ENCODE measurements around the gene UBA52.
A peak's percentile ranks its signal among the peaks of the same experiment; 100 is the strongest.

DNA sequence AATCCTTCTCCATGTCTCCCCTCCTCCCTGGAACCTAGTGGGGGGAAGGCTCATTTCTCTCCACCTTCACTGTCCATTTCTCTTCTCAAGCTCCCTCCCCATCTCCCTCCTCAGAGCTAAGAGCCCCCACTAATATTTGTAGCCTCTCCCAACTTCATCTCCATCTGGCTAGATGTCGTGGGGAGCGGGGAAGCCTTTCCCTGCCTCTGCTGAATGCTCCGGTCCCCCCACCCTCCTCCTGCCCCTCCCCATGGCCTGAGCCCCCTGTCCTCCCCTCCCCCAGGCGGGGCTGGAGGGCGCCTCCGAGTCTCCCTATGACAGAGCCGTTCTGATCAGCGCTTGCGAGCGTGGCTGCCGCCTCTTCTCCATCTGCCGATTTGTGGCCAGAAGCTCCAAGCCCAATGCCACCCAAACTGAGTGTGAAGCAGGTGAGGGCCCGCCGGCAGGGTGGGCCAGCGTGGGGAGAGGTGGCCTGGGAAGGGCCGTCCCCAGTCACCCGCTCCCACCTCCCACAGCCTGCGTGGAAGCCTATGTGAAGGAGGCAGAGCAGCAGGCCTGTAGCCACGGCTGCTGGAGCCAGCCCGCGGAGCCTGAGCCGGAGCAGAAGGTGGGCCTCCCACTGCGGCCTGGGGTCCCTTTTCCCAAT is 42.1 kb downstream of the UBA52 start:
- peak; percentile 64 for TF ChIP-seq EZH2 (IDR thresholded peaks at IDR 0.05; ENCODE audit: low read depth, unreplicated experiment)
- TF ChIP-seq, protein P1, sequence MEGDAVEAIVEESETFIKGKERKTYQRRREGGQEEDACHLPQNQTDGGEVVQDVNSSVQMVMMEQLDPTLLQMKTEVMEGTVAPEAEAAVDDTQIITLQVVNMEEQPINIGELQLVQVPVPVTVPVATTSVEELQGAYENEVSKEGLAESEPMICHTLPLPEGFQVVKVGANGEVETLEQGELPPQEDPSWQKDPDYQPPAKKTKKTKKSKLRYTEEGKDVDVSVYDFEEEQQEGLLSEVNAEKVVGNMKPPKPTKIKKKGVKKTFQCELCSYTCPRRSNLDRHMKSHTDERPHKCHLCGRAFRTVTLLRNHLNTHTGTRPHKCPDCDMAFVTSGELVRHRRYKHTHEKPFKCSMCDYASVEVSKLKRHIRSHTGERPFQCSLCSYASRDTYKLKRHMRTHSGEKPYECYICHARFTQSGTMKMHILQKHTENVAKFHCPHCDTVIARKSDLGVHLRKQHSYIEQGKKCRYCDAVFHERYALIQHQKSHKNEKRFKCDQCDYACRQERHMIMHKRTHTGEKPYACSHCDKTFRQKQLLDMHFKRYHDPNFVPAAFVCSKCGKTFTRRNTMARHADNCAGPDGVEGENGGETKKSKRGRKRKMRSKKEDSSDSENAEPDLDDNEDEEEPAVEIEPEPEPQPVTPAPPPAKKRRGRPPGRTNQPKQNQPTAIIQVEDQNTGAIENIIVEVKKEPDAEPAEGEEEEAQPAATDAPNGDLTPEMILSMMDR (conservative IDR thresholded peaks at IDR 0.05; ENCODE audit: low read depth in 2 of 2): no peak
- no peak for TF ChIP-seq CREB1 (CRISPR knock-in tag; IDR thresholded peaks at IDR 0.05; ENCODE audit: low read depth)
- TF ChIP-seq POLR2AphosphoS5 (IDR thresholded peaks at IDR 0.05; ENCODE audit: low read depth): no peak
- no peak for TF ChIP-seq EZH2phosphoT487 (IDR thresholded peaks at IDR 0.05; ENCODE audit: unreplicated experiment)
- TF ChIP-seq, protein P2, sequence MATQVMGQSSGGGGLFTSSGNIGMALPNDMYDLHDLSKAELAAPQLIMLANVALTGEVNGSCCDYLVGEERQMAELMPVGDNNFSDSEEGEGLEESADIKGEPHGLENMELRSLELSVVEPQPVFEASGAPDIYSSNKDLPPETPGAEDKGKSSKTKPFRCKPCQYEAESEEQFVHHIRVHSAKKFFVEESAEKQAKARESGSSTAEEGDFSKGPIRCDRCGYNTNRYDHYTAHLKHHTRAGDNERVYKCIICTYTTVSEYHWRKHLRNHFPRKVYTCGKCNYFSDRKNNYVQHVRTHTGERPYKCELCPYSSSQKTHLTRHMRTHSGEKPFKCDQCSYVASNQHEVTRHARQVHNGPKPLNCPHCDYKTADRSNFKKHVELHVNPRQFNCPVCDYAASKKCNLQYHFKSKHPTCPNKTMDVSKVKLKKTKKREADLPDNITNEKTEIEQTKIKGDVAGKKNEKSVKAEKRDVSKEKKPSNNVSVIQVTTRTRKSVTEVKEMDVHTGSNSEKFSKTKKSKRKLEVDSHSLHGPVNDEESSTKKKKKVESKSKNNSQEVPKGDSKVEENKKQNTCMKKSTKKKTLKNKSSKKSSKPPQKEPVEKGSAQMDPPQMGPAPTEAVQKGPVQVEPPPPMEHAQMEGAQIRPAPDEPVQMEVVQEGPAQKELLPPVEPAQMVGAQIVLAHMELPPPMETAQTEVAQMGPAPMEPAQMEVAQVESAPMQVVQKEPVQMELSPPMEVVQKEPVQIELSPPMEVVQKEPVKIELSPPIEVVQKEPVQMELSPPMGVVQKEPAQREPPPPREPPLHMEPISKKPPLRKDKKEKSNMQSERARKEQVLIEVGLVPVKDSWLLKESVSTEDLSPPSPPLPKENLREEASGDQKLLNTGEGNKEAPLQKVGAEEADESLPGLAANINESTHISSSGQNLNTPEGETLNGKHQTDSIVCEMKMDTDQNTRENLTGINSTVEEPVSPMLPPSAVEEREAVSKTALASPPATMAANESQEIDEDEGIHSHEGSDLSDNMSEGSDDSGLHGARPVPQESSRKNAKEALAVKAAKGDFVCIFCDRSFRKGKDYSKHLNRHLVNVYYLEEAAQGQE (IDR thresholded peaks at IDR 0.05; ENCODE audit: unreplicated experiment): no peak
- no peak for TF ChIP-seq ZNF331 (CRISPR knock-in tag; IDR thresholded peaks at IDR 0.05; ENCODE audit: low read depth)
- TF ChIP-seq ZNF114 (CRISPR knock-in tag; IDR thresholded peaks at IDR 0.05): no peak
- TF ChIP-seq, protein P3, sequence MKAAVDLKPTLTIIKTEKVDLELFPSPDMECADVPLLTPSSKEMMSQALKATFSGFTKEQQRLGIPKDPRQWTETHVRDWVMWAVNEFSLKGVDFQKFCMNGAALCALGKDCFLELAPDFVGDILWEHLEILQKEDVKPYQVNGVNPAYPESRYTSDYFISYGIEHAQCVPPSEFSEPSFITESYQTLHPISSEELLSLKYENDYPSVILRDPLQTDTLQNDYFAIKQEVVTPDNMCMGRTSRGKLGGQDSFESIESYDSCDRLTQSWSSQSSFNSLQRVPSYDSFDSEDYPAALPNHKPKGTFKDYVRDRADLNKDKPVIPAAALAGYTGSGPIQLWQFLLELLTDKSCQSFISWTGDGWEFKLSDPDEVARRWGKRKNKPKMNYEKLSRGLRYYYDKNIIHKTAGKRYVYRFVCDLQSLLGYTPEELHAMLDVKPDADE (IDR thresholded peaks at IDR 0.05): no peak
- TF ChIP-seq, protein P4, sequence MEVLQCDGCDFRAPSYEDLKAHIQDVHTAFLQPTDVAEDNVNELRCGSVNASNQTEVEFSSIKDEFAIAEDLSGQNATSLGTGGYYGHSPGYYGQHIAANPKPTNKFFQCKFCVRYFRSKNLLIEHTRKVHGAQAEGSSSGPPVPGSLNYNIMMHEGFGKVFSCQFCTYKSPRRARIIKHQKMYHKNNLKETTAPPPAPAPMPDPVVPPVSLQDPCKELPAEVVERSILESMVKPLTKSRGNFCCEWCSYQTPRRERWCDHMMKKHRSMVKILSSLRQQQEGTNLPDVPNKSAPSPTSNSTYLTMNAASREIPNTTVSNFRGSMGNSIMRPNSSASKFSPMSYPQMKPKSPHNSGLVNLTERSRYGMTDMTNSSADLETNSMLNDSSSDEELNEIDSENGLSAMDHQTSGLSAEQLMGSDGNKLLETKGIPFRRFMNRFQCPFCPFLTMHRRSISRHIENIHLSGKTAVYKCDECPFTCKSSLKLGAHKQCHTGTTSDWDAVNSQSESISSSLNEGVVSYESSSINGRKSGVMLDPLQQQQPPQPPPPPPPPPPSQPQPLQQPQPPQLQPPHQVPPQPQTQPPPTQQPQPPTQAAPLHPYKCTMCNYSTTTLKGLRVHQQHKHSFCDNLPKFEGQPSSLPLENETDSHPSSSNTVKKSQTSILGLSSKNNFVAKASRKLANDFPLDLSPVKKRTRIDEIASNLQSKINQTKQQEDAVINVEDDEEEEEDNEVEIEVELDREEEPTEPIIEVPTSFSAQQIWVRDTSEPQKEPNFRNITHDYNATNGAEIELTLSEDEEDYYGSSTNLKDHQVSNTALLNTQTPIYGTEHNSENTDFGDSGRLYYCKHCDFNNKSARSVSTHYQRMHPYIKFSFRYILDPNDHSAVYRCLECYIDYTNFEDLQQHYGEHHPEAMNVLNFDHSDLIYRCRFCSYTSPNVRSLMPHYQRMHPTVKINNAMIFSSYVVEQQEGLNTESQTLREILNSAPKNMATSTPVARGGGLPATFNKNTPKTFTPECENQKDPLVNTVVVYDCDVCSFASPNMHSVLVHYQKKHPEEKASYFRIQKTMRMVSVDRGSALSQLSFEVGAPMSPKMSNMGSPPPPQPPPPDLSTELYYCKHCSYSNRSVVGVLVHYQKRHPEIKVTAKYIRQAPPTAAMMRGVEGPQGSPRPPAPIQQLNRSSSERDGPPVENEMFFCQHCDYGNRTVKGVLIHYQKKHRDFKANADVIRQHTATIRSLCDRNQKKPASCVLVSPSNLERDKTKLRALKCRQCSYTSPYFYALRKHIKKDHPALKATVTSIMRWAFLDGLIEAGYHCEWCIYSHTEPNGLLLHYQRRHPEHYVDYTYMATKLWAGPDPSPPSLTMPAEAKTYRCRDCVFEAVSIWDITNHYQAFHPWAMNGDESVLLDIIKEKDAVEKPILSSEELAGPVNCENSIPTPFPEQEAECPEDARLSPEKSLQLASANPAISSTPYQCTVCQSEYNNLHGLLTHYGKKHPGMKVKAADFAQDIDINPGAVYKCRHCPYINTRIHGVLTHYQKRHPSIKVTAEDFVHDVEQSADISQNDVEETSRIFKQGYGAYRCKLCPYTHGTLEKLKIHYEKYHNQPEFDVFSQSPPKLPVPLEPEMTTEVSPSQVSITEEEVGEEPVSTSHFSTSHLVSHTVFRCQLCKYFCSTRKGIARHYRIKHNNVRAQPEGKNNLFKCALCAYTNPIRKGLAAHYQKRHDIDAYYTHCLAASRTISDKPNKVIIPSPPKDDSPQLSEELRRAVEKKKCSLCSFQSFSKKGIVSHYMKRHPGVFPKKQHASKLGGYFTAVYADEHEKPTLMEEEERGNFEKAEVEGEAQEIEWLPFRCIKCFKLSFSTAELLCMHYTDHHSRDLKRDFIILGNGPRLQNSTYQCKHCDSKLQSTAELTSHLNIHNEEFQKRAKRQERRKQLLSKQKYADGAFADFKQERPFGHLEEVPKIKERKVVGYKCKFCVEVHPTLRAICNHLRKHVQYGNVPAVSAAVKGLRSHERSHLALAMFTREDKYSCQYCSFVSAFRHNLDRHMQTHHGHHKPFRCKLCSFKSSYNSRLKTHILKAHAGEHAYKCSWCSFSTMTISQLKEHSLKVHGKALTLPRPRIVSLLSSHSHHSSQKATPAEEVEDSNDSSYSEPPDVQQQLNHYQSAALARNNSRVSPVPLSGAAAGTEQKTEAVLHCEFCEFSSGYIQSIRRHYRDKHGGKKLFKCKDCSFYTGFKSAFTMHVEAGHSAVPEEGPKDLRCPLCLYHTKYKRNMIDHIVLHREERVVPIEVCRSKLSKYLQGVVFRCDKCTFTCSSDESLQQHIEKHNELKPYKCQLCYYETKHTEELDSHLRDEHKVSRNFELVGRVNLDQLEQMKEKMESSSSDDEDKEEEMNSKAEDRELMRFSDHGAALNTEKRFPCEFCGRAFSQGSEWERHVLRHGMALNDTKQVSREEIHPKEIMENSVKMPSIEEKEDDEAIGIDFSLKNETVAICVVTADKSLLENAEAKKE (CRISPR knock-in tag; IDR thresholded peaks at IDR 0.05): no peak
- TF ChIP-seq JUNB (IDR thresholded peaks at IDR 0.05; ENCODE audit: unreplicated experiment): no peak
- TF ChIP-seq NANOG (IDR thresholded peaks at IDR 0.05; ENCODE audit: borderline replicate concordance): no peak
